Gastroesophageal sphincter (tissue), 3 donors: ENCODE results near the gene SPRR3.

Source experiments
- CTCF ChIP-seq, 4 experiments: fragments of 200-600 bp in 2 of 4; fragments of 450-650 bp in 2 of 4; sonication (generic) in 1 of 4; IDR thresholded peaks; one replicate each; pipeline ENCODE4 v1.5.1; 2017 to 2019; ENCODE audit warnings: antibody characterized with exemption in 4 of 4, mild to moderate bottlenecking in 2 of 4, moderate library complexity in 2 of 4
- EP300 ChIP-seq: sonication (generic); formaldehyde crosslinking; IDR thresholded peaks from one replicate; pipeline ENCODE4 v1.6.1; 2017; ENCODE audit warnings: antibody characterized with exemption, mild to moderate bottlenecking
- POLR2A ChIP-seq, 2 donors: fragments of 450-650 bp; IDR thresholded peaks; one replicate each; pipeline ENCODE4 v1.6.1; 2017; ENCODE audit warnings: antibody characterized with exemption in 2 of 2, mild to moderate bottlenecking in 2 of 2, moderate library complexity in 1 of 2
- POLR2AphosphoS5 ChIP-seq: sonication (generic); formaldehyde crosslinking; IDR thresholded peaks from one replicate; pipeline ENCODE4 v1.6.1; 2017; ENCODE audit warnings: antibody characterized with exemption

- TF ChIP-seq CTCF (IDR thresholded peaks at IDR 0.05): no peak
- no peak for TF ChIP-seq POLR2AphosphoS5
- TF ChIP-seq EP300: no peak
- TF ChIP-seq POLR2A (IDR thresholded peaks at IDR 0.05): no peak
Observed at GRCh38 chr1:152997901-152998300, 3.6 kb upstream of the SPRR3 start.
